VCaP (cell line): ENCODE results near the gene SIM1.

Source experiments
- H3K27ac ChIP-seq: fragments of 450-650 bp; 2 replicates; pipeline ENCODE4 v1.5.1; 2017
- CTCF ChIP-seq: fragments of 450-650 bp; conservative IDR thresholded peaks from 2 replicates; pipeline ENCODE4 v1.5.1; 2017; ENCODE audit warnings: mild to moderate bottlenecking, moderate library complexity

The SIM1 gene, protein sequence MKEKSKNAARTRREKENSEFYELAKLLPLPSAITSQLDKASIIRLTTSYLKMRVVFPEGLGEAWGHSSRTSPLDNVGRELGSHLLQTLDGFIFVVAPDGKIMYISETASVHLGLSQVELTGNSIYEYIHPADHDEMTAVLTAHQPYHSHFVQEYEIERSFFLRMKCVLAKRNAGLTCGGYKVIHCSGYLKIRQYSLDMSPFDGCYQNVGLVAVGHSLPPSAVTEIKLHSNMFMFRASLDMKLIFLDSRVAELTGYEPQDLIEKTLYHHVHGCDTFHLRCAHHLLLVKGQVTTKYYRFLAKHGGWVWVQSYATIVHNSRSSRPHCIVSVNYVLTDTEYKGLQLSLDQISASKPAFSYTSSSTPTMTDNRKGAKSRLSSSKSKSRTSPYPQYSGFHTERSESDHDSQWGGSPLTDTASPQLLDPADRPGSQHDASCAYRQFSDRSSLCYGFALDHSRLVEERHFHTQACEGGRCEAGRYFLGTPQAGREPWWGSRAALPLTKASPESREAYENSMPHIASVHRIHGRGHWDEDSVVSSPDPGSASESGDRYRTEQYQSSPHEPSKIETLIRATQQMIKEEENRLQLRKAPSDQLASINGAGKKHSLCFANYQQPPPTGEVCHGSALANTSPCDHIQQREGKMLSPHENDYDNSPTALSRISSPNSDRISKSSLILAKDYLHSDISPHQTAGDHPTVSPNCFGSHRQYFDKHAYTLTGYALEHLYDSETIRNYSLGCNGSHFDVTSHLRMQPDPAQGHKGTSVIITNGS

GRCh38 chr6:100464903-100465700 lies at the start of gene SIM1:
Gene SIM1, minus strand, starts transcription at chr6:100464921. Its CDS starts 1,453 bp downstream, at chr6:100463468.
- no peak for TF ChIP-seq CTCF
- H3K27ac ChIP-seq, result no peak within 1 kb of the TSS

DNA sequence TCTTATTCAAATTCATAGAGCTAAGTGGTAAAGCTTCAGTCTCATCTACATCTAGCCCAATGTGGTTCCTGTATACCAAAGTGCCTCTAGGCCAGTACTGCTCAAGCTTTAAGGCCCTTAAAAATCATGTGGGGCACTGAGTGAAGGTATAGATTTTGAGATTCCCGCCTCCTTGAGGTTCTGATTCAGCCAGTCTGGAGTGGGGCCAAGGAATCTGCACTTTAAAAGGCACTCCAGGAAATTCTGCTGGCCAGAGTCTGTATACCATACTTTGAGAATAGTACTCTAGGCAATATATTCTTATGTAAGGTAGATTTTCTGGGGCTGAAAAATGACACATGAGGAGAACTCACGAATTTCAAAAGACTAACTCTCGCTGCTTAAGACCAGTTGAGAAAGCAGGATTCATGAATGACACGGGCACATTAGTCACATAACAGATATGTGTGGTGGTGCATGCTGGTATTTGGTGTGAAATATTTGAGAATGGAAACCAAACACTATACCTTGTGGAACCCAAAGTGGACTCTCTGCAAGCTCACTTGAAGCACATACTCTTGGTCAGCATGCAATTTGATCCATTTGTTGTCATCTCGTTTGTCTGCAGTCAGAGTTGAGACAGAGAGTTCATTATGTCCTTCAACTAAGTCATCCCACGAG lies 47.6 kb upstream of the SIM1 start:
- TF ChIP-seq CTCF, result no peak
- no peak overlapping the region for H3K27ac ChIP-seq

- no peak for TF ChIP-seq CTCF
- H3K27ac ChIP-seq, result no peak overlapping the region
Measured at GRCh38 chr6:100509101-100509500, 44.4 kb upstream of the SIM1 start.

DNA sequence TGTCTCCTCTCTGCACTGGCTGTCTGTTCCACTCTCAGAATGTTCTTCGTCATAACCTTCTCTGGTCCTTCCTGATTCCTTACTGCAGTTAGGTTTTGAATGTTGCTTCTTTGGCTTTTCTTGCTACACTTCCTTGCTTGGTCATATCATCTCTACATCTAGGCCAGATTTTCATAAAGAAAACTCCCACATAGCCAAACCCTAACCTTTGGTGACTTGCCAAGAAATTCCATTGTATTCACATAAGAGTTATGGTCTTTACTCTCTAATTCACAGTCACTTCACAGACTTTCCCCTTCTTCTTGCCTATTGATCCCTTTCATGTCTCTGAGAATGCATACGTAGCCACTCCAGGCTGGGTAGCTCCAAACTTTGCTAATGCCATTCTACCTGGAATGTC lies 41.9 kb upstream of the SIM1 start:
- H3K27ac ChIP-seq, result no peak overlapping the region
- no peak for TF ChIP-seq CTCF

DNA sequence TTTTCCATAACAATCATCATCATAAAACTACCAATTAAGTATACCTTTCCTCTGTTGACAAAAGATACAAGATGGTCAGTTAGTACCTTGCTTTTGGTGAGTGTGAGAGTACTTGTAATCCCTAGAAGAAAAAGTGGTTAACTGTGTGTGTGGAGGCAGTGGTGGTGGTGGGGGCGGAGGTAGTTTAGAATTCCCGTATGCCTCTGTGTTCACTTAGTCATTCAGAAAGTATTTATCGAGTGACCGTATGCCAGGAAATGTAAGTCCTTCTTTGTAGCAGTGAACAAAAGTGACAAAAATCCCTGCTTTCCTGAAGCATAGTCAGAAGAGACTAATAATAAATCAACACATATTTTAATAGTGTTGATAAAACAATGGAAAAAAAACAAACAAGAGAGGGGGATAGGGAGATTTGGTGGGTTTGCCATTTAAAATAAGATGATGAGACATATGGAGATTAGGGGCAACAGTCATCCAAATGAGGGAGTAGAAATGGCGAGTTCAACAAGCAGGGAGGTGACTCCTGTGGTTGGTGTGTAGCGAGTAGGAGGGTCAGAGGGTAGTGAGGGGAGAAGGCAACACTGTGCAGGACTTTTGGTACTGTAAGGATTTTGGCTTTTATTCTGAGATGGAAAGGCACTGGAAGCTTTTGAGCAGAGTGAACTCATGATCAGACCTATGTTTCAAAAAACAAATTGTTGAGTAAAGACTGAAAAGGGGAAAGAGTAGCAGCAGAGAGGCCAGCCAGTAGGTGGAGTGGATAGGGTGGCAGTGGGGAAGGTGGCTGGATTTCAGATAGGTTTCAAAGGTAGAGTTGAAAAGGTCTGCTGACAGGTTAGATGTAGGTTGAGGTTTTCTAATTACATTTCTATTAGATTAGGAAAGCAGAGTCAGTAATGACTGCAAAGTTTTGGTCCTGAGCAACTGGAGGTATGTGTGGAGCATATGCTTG lies 40.3 kb upstream of the SIM1 start:
- H3K27ac ChIP-seq, result no peak overlapping the region
- no peak for TF ChIP-seq CTCF

DNA sequence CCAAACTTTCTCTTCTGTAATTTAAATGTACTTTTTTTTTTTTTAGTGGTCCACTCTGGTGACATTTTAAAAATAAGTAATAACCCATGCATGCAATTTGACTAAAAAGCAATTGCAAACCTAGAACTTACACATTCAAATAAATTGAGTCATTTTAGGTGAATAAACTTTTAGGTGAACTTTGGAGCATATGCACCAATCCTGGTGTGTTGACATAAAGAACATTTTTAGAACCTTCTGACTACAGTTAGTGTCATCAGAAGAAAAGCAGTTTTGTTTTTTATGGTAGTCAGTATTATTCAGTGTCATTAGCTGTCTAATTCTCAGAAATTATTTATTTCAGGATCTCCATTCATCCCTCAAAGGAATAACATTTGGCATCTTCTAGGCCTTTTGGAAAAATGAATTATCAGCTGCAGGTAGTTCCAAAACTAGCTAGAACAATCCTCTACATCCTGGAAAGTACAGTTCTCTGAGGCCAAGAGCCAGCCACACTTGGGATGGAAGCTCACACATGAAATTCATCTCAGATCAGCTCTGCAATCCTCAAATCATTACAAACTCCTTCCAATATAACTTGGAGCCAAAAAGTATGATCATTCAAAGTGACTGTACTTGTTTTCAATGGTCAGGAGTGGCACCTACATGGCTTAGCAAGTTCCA lies 38.5 kb upstream of the SIM1 start:
- H3K27ac ChIP-seq, result no peak overlapping the region
- TF ChIP-seq CTCF, result no peak
